GM06990 (cell line): ENCODE measurements around the gene PTPN23.
A peak's percentile ranks its signal among the peaks of the same experiment; 100 is the strongest.

ENCODE experiments used
- DNase-seq: peaks from one replicate; pipeline ENCODE4 v3.0.0-alpha.2; 2011; ENCODE audit not compliant: insufficient read length; ENCODE audit errors: extremely low read depth
- H3K27me3 ChIP-seq: replicated peaks from 2 replicates; pipeline ENCODE4 v1.6.0; 2011; ENCODE audit warnings: low read length; ENCODE audit not compliant: control insufficient read depth, insufficient read depth
- H3K36me3 ChIP-seq: 2 replicates; pipeline ENCODE4 v1.5.1; 2011; ENCODE audit warnings: low read length; ENCODE audit not compliant: control insufficient read depth, insufficient read depth
- H3K4me3 ChIP-seq: replicated peaks from 2 replicates; pipeline ENCODE4 v1.5.1; 2011; ENCODE audit warnings: low read depth, mild to moderate bottlenecking, control low read depth, low read length
- TF ChIP-seq, protein P1 (sequence below): IDR thresholded peaks from 2 replicates; pipeline ENCODE4 v1.5.1; 2011; ENCODE audit warnings: low read length, control low read depth, mild to moderate bottlenecking, inconsistent platforms; ENCODE audit not compliant: insufficient read depth, poor library complexity, severe bottlenecking

The PTPN23 gene, protein sequence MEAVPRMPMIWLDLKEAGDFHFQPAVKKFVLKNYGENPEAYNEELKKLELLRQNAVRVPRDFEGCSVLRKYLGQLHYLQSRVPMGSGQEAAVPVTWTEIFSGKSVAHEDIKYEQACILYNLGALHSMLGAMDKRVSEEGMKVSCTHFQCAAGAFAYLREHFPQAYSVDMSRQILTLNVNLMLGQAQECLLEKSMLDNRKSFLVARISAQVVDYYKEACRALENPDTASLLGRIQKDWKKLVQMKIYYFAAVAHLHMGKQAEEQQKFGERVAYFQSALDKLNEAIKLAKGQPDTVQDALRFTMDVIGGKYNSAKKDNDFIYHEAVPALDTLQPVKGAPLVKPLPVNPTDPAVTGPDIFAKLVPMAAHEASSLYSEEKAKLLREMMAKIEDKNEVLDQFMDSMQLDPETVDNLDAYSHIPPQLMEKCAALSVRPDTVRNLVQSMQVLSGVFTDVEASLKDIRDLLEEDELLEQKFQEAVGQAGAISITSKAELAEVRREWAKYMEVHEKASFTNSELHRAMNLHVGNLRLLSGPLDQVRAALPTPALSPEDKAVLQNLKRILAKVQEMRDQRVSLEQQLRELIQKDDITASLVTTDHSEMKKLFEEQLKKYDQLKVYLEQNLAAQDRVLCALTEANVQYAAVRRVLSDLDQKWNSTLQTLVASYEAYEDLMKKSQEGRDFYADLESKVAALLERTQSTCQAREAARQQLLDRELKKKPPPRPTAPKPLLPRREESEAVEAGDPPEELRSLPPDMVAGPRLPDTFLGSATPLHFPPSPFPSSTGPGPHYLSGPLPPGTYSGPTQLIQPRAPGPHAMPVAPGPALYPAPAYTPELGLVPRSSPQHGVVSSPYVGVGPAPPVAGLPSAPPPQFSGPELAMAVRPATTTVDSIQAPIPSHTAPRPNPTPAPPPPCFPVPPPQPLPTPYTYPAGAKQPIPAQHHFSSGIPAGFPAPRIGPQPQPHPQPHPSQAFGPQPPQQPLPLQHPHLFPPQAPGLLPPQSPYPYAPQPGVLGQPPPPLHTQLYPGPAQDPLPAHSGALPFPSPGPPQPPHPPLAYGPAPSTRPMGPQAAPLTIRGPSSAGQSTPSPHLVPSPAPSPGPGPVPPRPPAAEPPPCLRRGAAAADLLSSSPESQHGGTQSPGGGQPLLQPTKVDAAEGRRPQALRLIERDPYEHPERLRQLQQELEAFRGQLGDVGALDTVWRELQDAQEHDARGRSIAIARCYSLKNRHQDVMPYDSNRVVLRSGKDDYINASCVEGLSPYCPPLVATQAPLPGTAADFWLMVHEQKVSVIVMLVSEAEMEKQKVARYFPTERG (N-terminal part only)

DNA sequence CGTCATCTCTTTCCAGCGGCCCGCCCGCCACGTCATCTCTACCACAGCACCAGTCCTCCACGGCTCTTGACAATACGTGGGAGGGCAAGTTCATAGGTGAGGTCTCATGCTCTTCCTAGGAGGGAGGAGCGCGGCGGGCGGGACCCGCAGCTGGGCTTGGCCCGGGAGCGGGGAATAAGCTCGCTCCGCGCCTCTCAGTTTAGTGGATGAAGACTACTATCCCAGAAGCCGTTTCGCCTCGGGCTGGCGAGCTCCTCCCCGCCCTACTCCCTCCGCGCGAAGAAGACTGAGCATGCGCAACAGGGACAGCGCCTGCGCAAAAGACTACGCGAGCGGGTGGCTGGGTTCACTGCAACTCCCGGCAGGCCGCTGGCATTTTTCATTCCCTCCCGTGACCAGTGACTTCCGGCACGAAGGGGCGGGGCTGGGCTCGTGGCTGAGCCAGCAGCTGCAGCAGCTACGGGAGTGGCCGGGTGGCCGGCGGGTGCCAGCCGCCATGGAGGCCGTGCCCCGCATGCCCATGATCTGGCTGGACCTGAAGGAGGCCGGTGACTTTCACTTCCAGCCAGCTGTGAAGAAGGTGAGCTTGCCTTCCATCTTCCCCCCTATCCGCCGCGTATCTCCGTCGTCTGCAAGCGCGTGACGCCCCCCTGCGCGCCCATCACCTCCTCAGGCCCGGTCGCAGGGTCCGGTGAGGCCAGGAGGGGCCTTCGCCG lies at the start of gene PTPN23:
Gene PTPN23 (plus strand): TSS at position 421 of the 716 bp plus-strand sequence. CDS start 76 bp downstream, at position 497.
- peaks cover 3% of the 10 kb centered on the region; the same call in 1 of the 2 replicates for H3K36me3 ChIP-seq
- H3K4me3 ChIP-seq, result peak within 1 kb of the TSS; percentile 96
- no peaks in the 10 kb centered on the region for H3K27me3 ChIP-seq
- TF ChIP-seq, protein P1, sequence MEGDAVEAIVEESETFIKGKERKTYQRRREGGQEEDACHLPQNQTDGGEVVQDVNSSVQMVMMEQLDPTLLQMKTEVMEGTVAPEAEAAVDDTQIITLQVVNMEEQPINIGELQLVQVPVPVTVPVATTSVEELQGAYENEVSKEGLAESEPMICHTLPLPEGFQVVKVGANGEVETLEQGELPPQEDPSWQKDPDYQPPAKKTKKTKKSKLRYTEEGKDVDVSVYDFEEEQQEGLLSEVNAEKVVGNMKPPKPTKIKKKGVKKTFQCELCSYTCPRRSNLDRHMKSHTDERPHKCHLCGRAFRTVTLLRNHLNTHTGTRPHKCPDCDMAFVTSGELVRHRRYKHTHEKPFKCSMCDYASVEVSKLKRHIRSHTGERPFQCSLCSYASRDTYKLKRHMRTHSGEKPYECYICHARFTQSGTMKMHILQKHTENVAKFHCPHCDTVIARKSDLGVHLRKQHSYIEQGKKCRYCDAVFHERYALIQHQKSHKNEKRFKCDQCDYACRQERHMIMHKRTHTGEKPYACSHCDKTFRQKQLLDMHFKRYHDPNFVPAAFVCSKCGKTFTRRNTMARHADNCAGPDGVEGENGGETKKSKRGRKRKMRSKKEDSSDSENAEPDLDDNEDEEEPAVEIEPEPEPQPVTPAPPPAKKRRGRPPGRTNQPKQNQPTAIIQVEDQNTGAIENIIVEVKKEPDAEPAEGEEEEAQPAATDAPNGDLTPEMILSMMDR, result no peak
- peak; percentile 98 for DNase-seq

DNA sequence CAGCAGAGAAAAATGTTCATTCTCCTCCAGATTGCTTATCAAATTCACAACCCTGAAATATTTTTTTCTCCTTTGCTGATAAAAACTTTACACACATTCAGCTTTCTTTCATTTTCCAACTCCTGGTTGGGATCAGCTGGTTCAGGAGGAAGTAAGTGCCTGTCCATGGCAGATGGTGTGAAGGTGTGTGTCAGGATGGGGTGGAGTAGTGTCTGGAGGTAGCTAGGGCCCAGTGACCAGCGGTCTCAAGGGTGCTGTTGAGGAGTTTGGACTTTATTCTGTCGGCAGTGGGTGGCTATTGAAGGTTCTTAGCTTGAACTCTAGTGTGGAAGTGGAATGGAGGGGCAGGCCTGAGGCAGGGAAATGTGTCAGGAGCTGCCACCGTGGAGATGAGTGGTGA lies 46.9 kb upstream of the PTPN23 start:
- Histone ChIP-seq H3K36me3 (peaks cover 38% of the 10 kb centered on the region), H3K27me3 (no peaks in the 10 kb centered on the region), H3K4me3 (no peak overlapping the region)
- no peak for DNase-seq
- TF ChIP-seq, protein P1, result no peak

DNA sequence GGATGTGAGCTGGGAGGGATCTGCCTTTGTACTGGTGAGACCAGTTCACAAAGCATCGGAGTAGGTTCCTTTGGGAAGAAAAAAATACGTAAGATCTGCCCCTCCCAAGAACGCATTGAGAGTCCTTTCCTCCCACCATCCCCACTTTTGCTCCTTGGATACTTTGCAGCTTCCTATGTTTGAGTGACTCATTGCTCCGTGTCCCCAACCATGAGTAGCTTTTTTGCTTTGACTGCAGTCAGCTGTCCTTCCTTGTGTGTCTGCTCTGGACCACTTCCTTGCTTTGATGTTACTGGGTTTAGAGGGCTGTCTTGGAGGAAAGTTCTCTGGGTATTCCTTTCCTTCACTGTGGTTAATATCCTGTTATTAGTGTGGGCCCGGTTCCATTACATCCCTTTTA lies 43.2 kb upstream of the PTPN23 start:
- Histone ChIP-seq H3K27me3 (no peaks in the 10 kb centered on the region), H3K36me3 (peaks cover 44% of the 10 kb centered on the region), H3K4me3 (no peak overlapping the region)
- DNase-seq, result no peak
- TF ChIP-seq, protein P1, result no peak

DNA sequence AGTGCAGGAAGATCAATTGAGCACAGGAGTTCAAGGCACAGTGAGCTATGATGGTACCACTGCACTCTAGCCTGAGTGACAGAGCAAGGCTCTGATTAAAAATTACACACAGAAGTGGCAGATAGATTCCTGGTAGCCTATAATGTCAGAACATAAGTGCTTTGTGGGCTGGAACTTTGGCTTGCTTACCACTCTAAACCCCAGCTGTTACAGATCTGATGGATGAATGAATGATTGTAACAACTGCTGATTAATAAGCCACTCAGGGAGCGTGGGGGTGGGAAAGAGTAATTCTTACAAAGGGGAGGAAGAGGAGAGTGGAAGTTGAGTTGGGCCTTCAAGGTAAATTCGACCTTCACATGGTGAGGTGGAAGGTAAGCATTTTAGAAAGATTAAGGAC lies 40.9 kb upstream of the PTPN23 start:
- H3K36me3 ChIP-seq, result peaks cover 40% of the 10 kb centered on the region
- TF ChIP-seq, protein P1, result no peak
- H3K4me3 ChIP-seq, result no peak overlapping the region
- no peak for DNase-seq
- no peaks in the 10 kb centered on the region for H3K27me3 ChIP-seq

DNA sequence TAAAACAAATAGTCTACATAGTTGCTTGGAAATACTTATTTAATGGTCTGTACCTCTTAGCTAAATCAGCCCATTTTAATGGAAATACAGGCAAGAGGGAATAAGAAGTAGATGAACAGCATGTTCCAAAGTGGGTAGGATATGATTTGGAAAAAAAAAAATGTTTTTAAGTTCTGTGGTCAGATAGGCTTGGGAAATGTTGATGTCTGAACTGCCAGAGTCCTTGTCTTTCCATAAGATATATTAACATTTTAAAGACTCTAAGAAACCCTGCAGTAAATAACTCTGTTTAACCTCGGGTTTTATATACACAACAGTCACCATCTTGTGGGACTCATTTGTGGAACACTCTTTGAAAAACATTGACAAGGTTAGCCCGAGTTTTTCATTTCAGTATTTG lies 40.0 kb upstream of the PTPN23 start:
- Histone ChIP-seq H3K4me3 (no peak overlapping the region), H3K36me3 (peaks cover 42% of the 10 kb centered on the region), H3K27me3 (no peaks in the 10 kb centered on the region)
- TF ChIP-seq, protein P1, result no peak
- no peak for DNase-seq
